Measurements from ENCODE around the gene ANO4. TPM values are rescaled to one million over a fixed set of nuclear protein-coding genes. Genes with fewer than 3 reads are reported as not detected.

The ANO4 gene
- total RNA-seq, 1 experiment from 2014 or later: 5.7 TPM

DNA sequence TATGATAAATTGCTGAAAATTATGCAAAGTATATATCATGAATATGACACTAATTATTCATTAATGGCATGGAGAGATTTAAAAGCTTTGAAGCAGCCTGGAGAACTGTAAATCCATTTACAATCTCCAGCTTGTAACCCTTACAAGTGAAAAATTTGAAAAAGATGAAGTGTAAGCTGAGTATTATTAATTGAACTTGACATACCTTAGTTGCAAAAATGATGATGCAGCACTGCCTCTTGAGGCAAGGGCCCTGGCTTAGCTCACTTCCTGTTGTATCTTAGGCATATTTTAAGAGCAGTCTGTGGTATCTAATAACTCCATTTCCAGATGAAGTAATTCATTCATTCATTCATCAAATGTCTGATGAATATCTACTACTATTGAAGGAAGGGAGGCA is 158.6 kb downstream of the ANO4 start:
- Mint-ChIP-seq H3K36me3 (ENCODE audit: insufficient read depth in 1 of 3, low read depth in 3 of 3) (peaks cover 0 to 3% (median 0%) of the 10 kb centered on the region in 3 experiments; a peak in 1 of 7 replicates), H3K4me1 (peaks cover 49 to 59% of the 10 kb centered on the region in 2 experiments), H3K9me3 (no peaks in the 10 kb centered on the region), H3K4me3 (peak overlapping the region in 1 of 2 experiments; percentile 1; a peak in 1 of 5 replicates), H3K27ac (peak overlapping the region; percentile 13 to 98 (median 97); a peak in 6 of 7 replicates), H3K27me3 (ENCODE audit: low read depth) (no peaks in the 10 kb centered on the region; the same call in 1 of the 2 replicates)
- peaks cover 16% of the 10 kb centered on the region for H3K4me1 ChIP-seq (ENCODE audit: insufficient read depth, low read length)
- no peak overlapping the region for H3K56ac ChIP-seq (ENCODE audit: insufficient read length, low read depth, low read length)
- TF ChIP-seq, protein P1, sequence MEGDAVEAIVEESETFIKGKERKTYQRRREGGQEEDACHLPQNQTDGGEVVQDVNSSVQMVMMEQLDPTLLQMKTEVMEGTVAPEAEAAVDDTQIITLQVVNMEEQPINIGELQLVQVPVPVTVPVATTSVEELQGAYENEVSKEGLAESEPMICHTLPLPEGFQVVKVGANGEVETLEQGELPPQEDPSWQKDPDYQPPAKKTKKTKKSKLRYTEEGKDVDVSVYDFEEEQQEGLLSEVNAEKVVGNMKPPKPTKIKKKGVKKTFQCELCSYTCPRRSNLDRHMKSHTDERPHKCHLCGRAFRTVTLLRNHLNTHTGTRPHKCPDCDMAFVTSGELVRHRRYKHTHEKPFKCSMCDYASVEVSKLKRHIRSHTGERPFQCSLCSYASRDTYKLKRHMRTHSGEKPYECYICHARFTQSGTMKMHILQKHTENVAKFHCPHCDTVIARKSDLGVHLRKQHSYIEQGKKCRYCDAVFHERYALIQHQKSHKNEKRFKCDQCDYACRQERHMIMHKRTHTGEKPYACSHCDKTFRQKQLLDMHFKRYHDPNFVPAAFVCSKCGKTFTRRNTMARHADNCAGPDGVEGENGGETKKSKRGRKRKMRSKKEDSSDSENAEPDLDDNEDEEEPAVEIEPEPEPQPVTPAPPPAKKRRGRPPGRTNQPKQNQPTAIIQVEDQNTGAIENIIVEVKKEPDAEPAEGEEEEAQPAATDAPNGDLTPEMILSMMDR (conservative IDR thresholded peaks at IDR 0.05): no peak
- no peak overlapping the region for H3T11ph ChIP-seq (ENCODE audit: low read length)
- H3K9ac ChIP-seq (ENCODE audit: extremely low read depth, insufficient read length, low read length): no peak overlapping the region
- H3K23me2 ChIP-seq (ENCODE audit: insufficient read length, low read depth, low read length, poor library complexity, severe bottlenecking): no peaks in the 10 kb centered on the region
- H3K4me2 ChIP-seq (ENCODE audit: insufficient read depth, insufficient read length, low read length): no peak overlapping the region
- H3K9me3 ChIP-seq (ENCODE audit: control insufficient read depth, low read depth, low read length): no peaks in the 10 kb centered on the region
- no peaks in the 10 kb centered on the region for H4K20me1 ChIP-seq (ENCODE audit: control insufficient read depth, insufficient read depth, insufficient read length)
- H2BK12ac ChIP-seq (ENCODE audit: insufficient read length, low read depth, low read length): no peak overlapping the region
- H3K79me2 ChIP-seq (ENCODE audit: insufficient read depth, low read length): no peaks in the 10 kb centered on the region
- no peak overlapping the region for H2BK120ac ChIP-seq (ENCODE audit: low read depth, low read length, poor library complexity, severe bottlenecking)
- no peaks in the 10 kb centered on the region for H3K27me3 ChIP-seq (ENCODE audit: insufficient read depth, low read length)
- no peak overlapping the region for H2BK20ac ChIP-seq (ENCODE audit: low read depth, low read length, poor library complexity, severe bottlenecking)
- no peak overlapping the region for H3K4ac ChIP-seq (ENCODE audit: low read depth, low read length)
- H4K8ac ChIP-seq (replicated peaks; ENCODE audit: insufficient read length, low read depth, low read length): no peak overlapping the region
- H3K18ac ChIP-seq (ENCODE audit: insufficient read length, low read depth, low read length): no peak overlapping the region
- H2BK5ac ChIP-seq (ENCODE audit: insufficient read length, low read length): no peak overlapping the region
- H3K79me1 ChIP-seq (ENCODE audit: insufficient read depth, low read depth, low read length, poor library complexity, severe bottlenecking): no peaks in the 10 kb centered on the region
- DNase-seq: no peak
- H3K27ac ChIP-seq (ENCODE audit: insufficient read length, low read depth, low read length): no peak overlapping the region
- H4K5ac ChIP-seq (ENCODE audit: insufficient read length, low read depth, low read length): no peak overlapping the region
- no peak overlapping the region for H4K91ac ChIP-seq (ENCODE audit: insufficient read length, low read depth, low read length)
- no peak overlapping the region for H3K14ac ChIP-seq (ENCODE audit: insufficient read depth, low read length)
- H3K23ac ChIP-seq (ENCODE audit: insufficient read length, low read depth, low read length): no peak overlapping the region
- H2BK15ac ChIP-seq (ENCODE audit: low read depth, low read length): no peak overlapping the region
- no peak overlapping the region for H2AFZ ChIP-seq (ENCODE audit: low read length)
- H2AK5ac ChIP-seq (ENCODE audit: insufficient read length, low read length): no peak overlapping the region
